ENCODE results near the gene LILRA2.
"Not testable (repeated sequence)": the region's sequence is repeated elsewhere in the genome, so short reads cannot be mapped to it uniquely, and the experiment has no call there.

The LILRA2 gene

DNA sequence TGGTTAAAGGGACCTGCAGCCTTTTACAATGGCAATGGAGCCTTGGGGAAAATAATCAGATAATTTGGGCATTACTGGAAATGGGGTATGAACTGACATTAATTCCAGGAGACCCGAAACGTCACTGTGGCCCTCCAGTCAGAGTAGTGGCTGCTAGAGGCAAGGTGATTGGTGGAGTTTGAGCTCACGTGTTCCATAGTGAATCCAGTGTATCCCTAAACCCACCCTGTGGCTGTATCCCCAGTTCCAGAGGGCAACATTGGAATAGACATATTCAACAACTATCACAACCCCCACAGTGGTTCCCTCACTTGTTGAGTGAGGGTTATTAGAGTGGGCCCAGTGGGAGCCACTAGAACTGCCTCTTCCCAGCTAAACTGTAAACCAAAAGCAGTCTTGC, 3.3 kb upstream of the LILRA2 start:
- no peak overlapping the region for H3K4me2 ChIP-seq (ENCODE audit: insufficient read depth, low read length)
- H3K27ac ChIP-seq (ENCODE audit: low read length): no peak overlapping the region
- no peak overlapping the region for H2AFZ ChIP-seq (ENCODE audit: low read depth, low read length)

GRCh38 chr19:54571715-54572615, 1.6 kb upstream of the LILRA2 start:
- not testable (repeated sequence) for ATAC-seq (ENCODE audit: insufficient read depth, low read depth); H3K9me3 ChIP-seq (ENCODE audit: insufficient read depth, low read length, severe bottlenecking); H3K27me3 ChIP-seq (ENCODE audit: insufficient read depth, low read length, poor library complexity); DNase-seq; H3K9ac ChIP-seq (ENCODE audit: low read depth, low read length); H3K36me3 ChIP-seq (ENCODE audit: insufficient read depth, low read length); H3K4me3 ChIP-seq (ENCODE audit: low read depth in 1 of 2, low read length in 2 of 2); H3K79me2 ChIP-seq (ENCODE audit: insufficient read depth, low read length); H3K4me1 ChIP-seq (ENCODE audit: insufficient read depth, low read length); H3K4me2 ChIP-seq (ENCODE audit: insufficient read depth, low read length); H2AFZ ChIP-seq (ENCODE audit: low read depth, low read length); H3K27ac ChIP-seq (ENCODE audit: low read length); H4K20me1 ChIP-seq (ENCODE audit: insufficient read depth, low read length)

More for the DNA sequence above, 3.3 kb upstream of the LILRA2 start:
- no peak overlapping the region for H3K4me3 ChIP-seq (ENCODE audit: low read depth in 1 of 2, low read length in 2 of 2)
- H3K9ac ChIP-seq (ENCODE audit: low read depth, low read length): no peak overlapping the region
- no peaks in the 10 kb centered on the region for H3K36me3 ChIP-seq (ENCODE audit: insufficient read depth, low read length)
- H3K9me3 ChIP-seq (ENCODE audit: insufficient read depth, low read length, severe bottlenecking): no peaks in the 10 kb centered on the region
- no peak for DNase-seq
- no peaks in the 10 kb centered on the region for H3K27me3 ChIP-seq (ENCODE audit: insufficient read depth, low read length, poor library complexity)
- no peaks in the 10 kb centered on the region for H3K79me2 ChIP-seq (ENCODE audit: insufficient read depth, low read length)
- H4K20me1 ChIP-seq (ENCODE audit: insufficient read depth, low read length): no peaks in the 10 kb centered on the region
- H3K4me1 ChIP-seq (ENCODE audit: insufficient read depth, low read length): no peaks in the 10 kb centered on the region
- no peak for ATAC-seq (ENCODE audit: insufficient read depth, low read depth)
- no peak for TF ChIP-seq EZH2 (IDR thresholded peaks at IDR 0.05; ENCODE audit: borderline replicate concordance, low read depth, low read length, severe bottlenecking)
- TF ChIP-seq, protein P1, sequence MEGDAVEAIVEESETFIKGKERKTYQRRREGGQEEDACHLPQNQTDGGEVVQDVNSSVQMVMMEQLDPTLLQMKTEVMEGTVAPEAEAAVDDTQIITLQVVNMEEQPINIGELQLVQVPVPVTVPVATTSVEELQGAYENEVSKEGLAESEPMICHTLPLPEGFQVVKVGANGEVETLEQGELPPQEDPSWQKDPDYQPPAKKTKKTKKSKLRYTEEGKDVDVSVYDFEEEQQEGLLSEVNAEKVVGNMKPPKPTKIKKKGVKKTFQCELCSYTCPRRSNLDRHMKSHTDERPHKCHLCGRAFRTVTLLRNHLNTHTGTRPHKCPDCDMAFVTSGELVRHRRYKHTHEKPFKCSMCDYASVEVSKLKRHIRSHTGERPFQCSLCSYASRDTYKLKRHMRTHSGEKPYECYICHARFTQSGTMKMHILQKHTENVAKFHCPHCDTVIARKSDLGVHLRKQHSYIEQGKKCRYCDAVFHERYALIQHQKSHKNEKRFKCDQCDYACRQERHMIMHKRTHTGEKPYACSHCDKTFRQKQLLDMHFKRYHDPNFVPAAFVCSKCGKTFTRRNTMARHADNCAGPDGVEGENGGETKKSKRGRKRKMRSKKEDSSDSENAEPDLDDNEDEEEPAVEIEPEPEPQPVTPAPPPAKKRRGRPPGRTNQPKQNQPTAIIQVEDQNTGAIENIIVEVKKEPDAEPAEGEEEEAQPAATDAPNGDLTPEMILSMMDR (IDR thresholded peaks at IDR 0.05; ENCODE audit: borderline replicate concordance, extremely low read depth, low read length, poor library complexity, severe bottlenecking): no peak

GRCh38 chr19:54572696-54573311, 786 bp upstream of the LILRA2 start:
- no peaks in the 10 kb centered on the region for H3K9me3 ChIP-seq (ENCODE audit: insufficient read depth, low read length, severe bottlenecking)
- no peaks in the 10 kb centered on the region for H3K79me2 ChIP-seq (ENCODE audit: insufficient read depth, low read length)
- no peaks in the 10 kb centered on the region for H3K4me1 ChIP-seq (ENCODE audit: insufficient read depth, low read length)
- no peaks in the 10 kb centered on the region for H4K20me1 ChIP-seq (ENCODE audit: insufficient read depth, low read length)
- H3K27me3 ChIP-seq (ENCODE audit: insufficient read depth, low read length, poor library complexity): no peaks in the 10 kb centered on the region
- TF ChIP-seq, protein P1 (IDR thresholded peaks at IDR 0.05; ENCODE audit: borderline replicate concordance, extremely low read depth, low read length, poor library complexity, severe bottlenecking): no peak
- no peak for TF ChIP-seq EZH2 (IDR thresholded peaks at IDR 0.05; ENCODE audit: borderline replicate concordance, low read depth, low read length, severe bottlenecking)
- H3K4me2 ChIP-seq (ENCODE audit: insufficient read depth, low read length): no peak overlapping the region
- no peaks in the 10 kb centered on the region for H3K36me3 ChIP-seq (ENCODE audit: insufficient read depth, low read length)
- no peak overlapping the region for H3K4me3 ChIP-seq (ENCODE audit: low read depth in 1 of 2, low read length in 2 of 2)
- no peak overlapping the region for H3K27ac ChIP-seq (ENCODE audit: low read length)
- H3K9ac ChIP-seq (ENCODE audit: low read depth, low read length): no peak overlapping the region
- no peak for DNase-seq
- H2AFZ ChIP-seq (ENCODE audit: low read depth, low read length): no peak overlapping the region
- no peak for ATAC-seq (ENCODE audit: insufficient read depth, low read depth)

GRCh38 chr19:54574051-54574450, 461 bp downstream of the LILRA2 start:
- DNase-seq (no peak), ATAC-seq (ENCODE audit: insufficient read depth, low read depth) (no peak)
- no peak for TF ChIP-seq EZH2 (IDR thresholded peaks at IDR 0.05; ENCODE audit: borderline replicate concordance, low read depth, low read length, severe bottlenecking)
- TF ChIP-seq, protein P1 (IDR thresholded peaks at IDR 0.05; ENCODE audit: borderline replicate concordance, extremely low read depth, low read length, poor library complexity, severe bottlenecking): no peak
- Histone ChIP-seq H3K9me3 (ENCODE audit: insufficient read depth, low read length, severe bottlenecking) (no peaks in the 10 kb centered on the region), H3K27ac (ENCODE audit: low read length) (no peak overlapping the region), H3K79me2 (ENCODE audit: insufficient read depth, low read length) (no peaks in the 10 kb centered on the region), H3K9ac (ENCODE audit: low read depth, low read length) (no peak overlapping the region), H3K4me3 (ENCODE audit: low read depth in 1 of 2, low read length in 2 of 2) (no peak overlapping the region), H3K4me1 (ENCODE audit: insufficient read depth, low read length) (no peaks in the 10 kb centered on the region), H2AFZ (ENCODE audit: low read depth, low read length) (no peak overlapping the region), H4K20me1 (ENCODE audit: insufficient read depth, low read length) (no peaks in the 10 kb centered on the region), H3K36me3 (ENCODE audit: insufficient read depth, low read length) (no peaks in the 10 kb centered on the region), H3K4me2 (ENCODE audit: insufficient read depth, low read length) (no peak overlapping the region), H3K27me3 (ENCODE audit: insufficient read depth, low read length, poor library complexity) (no peaks in the 10 kb centered on the region)

Data from DND-41 (cell line).